GM21576 (cell line): ENCODE data around the gene ALS2.
"Not testable (repeated sequence)": the region's sequence is repeated elsewhere in the genome, so short reads cannot be mapped to it uniquely, and the experiment has no call there.

Experiments
- ATAC-seq: cut with Tn5 transposase; IDR thresholded peaks from one replicate; pipeline ENCODE4 v1.9.1; 2021; ENCODE audit warnings: mild to moderate bottlenecking, moderate library complexity; ENCODE audit not compliant: unreplicated experiment

ALS2 gene

GRCh38 chr2:201780674-201781493, at the start of gene ALS2:
Gene ALS2, minus strand, starts transcription at chr2:201780933. Its CDS starts 12,048 bp downstream, at chr2:201768885.
- ATAC-seq = peak; percentile 97

GRCh38 chr2:201828220-201828619, 47.5 kb upstream of the ALS2 start:
- no peak for ATAC-seq

GRCh38 chr2:201827621-201828020, 46.9 kb upstream of the ALS2 start:
- ATAC-seq = no peak

GRCh38 chr2:201824212-201824611, 43.5 kb upstream of the ALS2 start:
- no peak for ATAC-seq

- ATAC-seq = no peak
Measured at GRCh38 chr2:201821080-201821479, 40.3 kb upstream of the ALS2 start.

GRCh38 chr2:201820383-201821007, 39.8 kb upstream of the ALS2 start:
- ATAC-seq = no peak

- ATAC-seq = no peak
Measured at GRCh38 chr2:201816657-201817575, 36.2 kb upstream of the ALS2 start.

- ATAC-seq = no peak
Measured at GRCh38 chr2:201813996-201814760, 33.4 kb upstream of the ALS2 start.

GRCh38 chr2:201810604-201811003, 29.9 kb upstream of the ALS2 start:
- ATAC-seq = not testable (repeated sequence)

- ATAC-seq = no peak
Measured at GRCh38 chr2:201809633-201810032, 28.9 kb upstream of the ALS2 start.

- ATAC-seq = no peak
Measured at GRCh38 chr2:201808027-201808426, 27.3 kb upstream of the ALS2 start.

- ATAC-seq = no peak
Measured at GRCh38 chr2:201807452-201807999, 26.8 kb upstream of the ALS2 start.

GRCh38 chr2:201806442-201807170, 25.9 kb upstream of the ALS2 start, which contains the start of gene CDK15:
Gene CDK15, plus strand, starts transcription at chr2:201806537. Its CDS starts 128 bp downstream, at chr2:201806665.
- ATAC-seq = no peak

GRCh38 chr2:201798914-201799285, 18.2 kb upstream of the ALS2 start:
- ATAC-seq = not testable (repeated sequence)

GRCh38 chr2:201798252-201798913, 17.6 kb upstream of the ALS2 start:
- ATAC-seq = no peak

- no peak for ATAC-seq
Measured at GRCh38 chr2:201797175-201797840, 16.6 kb upstream of the ALS2 start.

GRCh38 chr2:201796478-201796865, 15.7 kb upstream of the ALS2 start:
- ATAC-seq = no peak
